ENCODE results near the gene ATP10A. TPM values are rescaled to one million over a fixed set of nuclear protein-coding genes. Genes with fewer than 3 reads are reported as not detected.
"Not testable (repeated sequence)": the region's sequence is repeated elsewhere in the genome, so short reads cannot be mapped to it uniquely, and the experiment has no call there.

Gene ATP10A
- total and polyA plus RNA-seq, 12 donors: 0.67 to 31.8 (median 16.1) TPM

DNA sequence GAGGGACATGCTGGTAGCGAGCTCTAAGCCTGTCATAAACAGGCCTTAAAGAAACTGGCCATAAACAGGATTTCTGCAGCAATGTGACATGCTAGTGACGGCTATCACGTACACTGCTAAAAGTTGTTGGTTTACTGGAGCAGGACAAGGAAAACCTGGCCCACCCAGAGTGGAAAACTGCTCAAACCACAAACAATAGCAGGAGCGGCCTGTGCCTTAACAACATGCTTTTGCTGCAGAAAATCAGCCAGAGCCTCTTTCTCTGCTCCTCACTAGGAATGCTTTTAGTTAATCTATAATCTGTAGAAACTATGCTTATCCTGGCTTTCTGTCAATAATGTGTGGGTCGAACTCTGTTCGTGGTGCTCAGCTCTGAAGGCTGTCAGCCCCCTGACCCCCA is 221.4 kb downstream of the ATP10A start:
- intact Hi-C loops (cut with DNase I): no loop called here
- TF ChIP-seq, protein P1, sequence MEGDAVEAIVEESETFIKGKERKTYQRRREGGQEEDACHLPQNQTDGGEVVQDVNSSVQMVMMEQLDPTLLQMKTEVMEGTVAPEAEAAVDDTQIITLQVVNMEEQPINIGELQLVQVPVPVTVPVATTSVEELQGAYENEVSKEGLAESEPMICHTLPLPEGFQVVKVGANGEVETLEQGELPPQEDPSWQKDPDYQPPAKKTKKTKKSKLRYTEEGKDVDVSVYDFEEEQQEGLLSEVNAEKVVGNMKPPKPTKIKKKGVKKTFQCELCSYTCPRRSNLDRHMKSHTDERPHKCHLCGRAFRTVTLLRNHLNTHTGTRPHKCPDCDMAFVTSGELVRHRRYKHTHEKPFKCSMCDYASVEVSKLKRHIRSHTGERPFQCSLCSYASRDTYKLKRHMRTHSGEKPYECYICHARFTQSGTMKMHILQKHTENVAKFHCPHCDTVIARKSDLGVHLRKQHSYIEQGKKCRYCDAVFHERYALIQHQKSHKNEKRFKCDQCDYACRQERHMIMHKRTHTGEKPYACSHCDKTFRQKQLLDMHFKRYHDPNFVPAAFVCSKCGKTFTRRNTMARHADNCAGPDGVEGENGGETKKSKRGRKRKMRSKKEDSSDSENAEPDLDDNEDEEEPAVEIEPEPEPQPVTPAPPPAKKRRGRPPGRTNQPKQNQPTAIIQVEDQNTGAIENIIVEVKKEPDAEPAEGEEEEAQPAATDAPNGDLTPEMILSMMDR (IDR thresholded peaks at IDR 0.05): no peak
- TF ChIP-seq POLR2A (IDR thresholded peaks at IDR 0.05): no peak
- 74 to 77% (median 75%) methylated on average over 6 of the region's 6 CpGs for WGBS, 4 donors
- H3K36me3 ChIP-seq (replicated peaks in 1 of 2): no peaks in the 10 kb centered on the region
- no peaks in the 10 kb centered on the region for H3K9me3 ChIP-seq (replicated peaks in 1 of 3)
- DNase-seq: no peak
- no peak overlapping the region for H3K27ac ChIP-seq
- H3K27me3 ChIP-seq: no peaks in the 10 kb centered on the region
- peaks cover 0 to 12% of the 10 kb centered on the region in 2 donors for H3K4me1 ChIP-seq (replicated peaks in 1 of 2)
- H3K4me3 ChIP-seq: no peak overlapping the region

DNA sequence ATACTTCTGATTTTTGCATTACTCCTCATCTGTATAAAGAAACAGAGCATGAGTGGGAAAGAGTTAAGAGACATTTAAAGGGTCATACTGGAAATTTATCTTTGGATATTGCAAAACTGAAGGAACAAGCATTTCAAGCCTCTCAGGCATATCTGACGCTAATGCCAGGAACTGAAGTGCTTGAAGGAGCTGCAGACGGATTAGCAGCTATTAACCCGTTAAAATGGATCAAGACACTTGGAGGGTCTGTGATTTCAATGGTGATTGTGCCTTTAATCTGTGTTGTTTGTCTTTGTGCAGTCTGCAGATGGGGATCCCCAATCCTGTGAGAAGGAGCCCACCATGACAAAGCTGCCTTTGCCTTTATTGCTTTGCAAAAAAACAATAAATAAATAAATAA is 221.8 kb downstream of the ATP10A start:
- intact Hi-C loops (cut with DNase I): no loop called here

DNA sequence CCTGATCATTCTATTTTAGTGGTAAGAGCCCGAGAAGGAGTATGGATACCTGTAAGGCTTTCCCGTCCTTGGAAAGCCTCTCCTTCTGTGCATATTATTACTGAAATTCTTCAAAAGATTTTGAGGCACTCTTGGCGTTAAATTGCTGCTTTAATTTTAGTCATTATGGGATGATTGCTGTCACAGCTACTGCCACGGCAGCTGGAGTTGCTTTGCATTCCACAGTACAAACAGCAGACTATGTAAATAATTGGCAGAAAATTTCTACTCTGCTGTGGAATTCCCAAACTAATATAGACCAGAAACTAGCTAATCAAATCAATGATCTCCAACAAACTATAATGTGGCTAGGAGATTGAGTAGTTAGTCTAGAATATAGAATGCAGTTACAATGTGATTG is 222.2 kb downstream of the ATP10A start:
- intact Hi-C loops (cut with DNase I); DNase-seq; H3K9me3 ChIP-seq (replicated peaks in 1 of 3); H3K4me3 ChIP-seq; H3K27me3 ChIP-seq; H3K36me3 ChIP-seq (replicated peaks in 1 of 2); H3K27ac ChIP-seq: not testable (repeated sequence)
- H3K4me1 ChIP-seq (replicated peaks in 1 of 2): peaks cover 0 to 12% of the 10 kb centered on the region in 2 donors
- WGBS, 4 donors: 74 to 90% (median 83%) methylated on average over 4 of the region's 4 CpGs

More for the DNA sequence above, 221.8 kb downstream of the ATP10A start:
- no peak overlapping the region for H3K4me3 ChIP-seq
- H3K27me3 ChIP-seq: no peaks in the 10 kb centered on the region
- H3K27ac ChIP-seq: no peak overlapping the region
- no peak for DNase-seq
- 64 to 81% (median 76%) methylated on average over 3 of the region's 3 CpGs for WGBS, 4 donors
- H3K9me3 ChIP-seq (replicated peaks in 1 of 3): no peaks in the 10 kb centered on the region
- H3K36me3 ChIP-seq (replicated peaks in 1 of 2): no peaks in the 10 kb centered on the region
- TF ChIP-seq, protein P1 (IDR thresholded peaks at IDR 0.05): no peak
- no peak for TF ChIP-seq POLR2A (IDR thresholded peaks at IDR 0.05)
- H3K4me1 ChIP-seq (replicated peaks in 1 of 2): peaks cover 0 to 12% of the 10 kb centered on the region in 2 donors

DNA sequence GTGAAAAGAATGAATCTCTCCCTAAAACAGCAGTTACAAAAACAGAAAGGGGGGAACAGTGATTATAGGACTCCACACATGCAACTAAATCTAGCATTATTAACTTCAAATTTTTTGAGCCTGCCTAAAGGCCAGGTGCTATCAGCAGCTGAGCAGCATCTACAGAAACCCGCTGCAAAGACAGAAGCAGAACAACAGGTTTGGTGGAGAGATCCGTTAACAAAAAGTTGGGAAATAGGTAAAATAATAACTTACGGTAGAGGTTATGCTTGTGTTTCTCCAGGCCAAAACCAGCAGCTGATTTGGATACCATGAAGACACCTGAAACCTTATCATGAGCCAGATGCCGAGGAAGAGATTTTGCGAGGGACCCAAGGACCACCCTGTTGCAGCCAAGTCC is 222.7 kb downstream of the ATP10A start:
- H3K9me3 ChIP-seq (replicated peaks in 1 of 3): no peaks in the 10 kb centered on the region
- TF ChIP-seq POLR2A (IDR thresholded peaks at IDR 0.05): no peak
- TF ChIP-seq, protein P1 (IDR thresholded peaks at IDR 0.05): no peak
- 91 to 92% (median 92%) methylated on average over 5 of the region's 5 CpGs for WGBS, 4 donors
- peaks cover 0 to 12% of the 10 kb centered on the region in 2 donors for H3K4me1 ChIP-seq (replicated peaks in 1 of 2)
- H3K27ac ChIP-seq: no peak overlapping the region
- no peaks in the 10 kb centered on the region for H3K27me3 ChIP-seq
- no peaks in the 10 kb centered on the region for H3K36me3 ChIP-seq (replicated peaks in 1 of 2)
- no peak for DNase-seq
- intact Hi-C loops (cut with DNase I): no loop called here
- H3K4me3 ChIP-seq: no peak overlapping the region

DNA sequence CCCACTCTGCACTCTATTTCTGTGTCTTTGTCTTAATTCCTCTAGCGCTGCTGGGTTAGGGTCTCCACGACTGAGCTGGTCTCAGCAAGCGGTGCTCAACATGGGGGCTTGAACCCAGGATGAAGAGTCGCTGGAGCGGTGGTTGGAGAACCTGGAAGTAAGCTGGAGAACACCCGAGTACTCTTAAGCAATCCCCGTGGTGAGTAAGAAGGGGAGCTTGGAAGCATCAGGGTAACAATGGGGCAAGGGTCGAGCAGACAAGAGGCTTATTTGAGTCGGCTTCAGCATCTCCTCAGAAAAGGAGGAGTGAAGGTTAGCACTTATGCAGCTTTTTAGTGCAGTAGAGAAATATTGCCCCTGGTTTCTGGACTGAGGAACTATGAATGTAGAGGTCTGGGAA is 226.6 kb downstream of the ATP10A start:
- not testable (repeated sequence) for DNase-seq; H3K36me3 ChIP-seq (replicated peaks in 1 of 2); H3K4me1 ChIP-seq (replicated peaks in 1 of 2); H3K9me3 ChIP-seq (replicated peaks in 1 of 3); H3K27ac ChIP-seq; H3K4me3 ChIP-seq; H3K27me3 ChIP-seq
- intact Hi-C loops (cut with DNase I): loop anchor here in 1 of 2 donors (10.0 kb wide), 1 partner anchor 82 kb away; no protein-coding TSS in a partner anchor
- WGBS, 4 donors: 86 to 96% (median 89%) methylated on average over 8 to 9 of the region's 9 CpGs

Data from adrenal gland (tissue), 12 donors.